Measurements from ENCODE around the gene DNMT3L. TPM values are rescaled to one million over a fixed set of nuclear protein-coding genes. Genes with fewer than 3 reads are reported as not detected.

The DNMT3L gene
- polyA plus RNA-seq (not detected in 3 replicates), polyA minus RNA-seq (not detected in 3 replicates)
- not detected for polyA plus RNA-seq (2011; ENCODE audit: low read depth)
- polyA plus RNA-seq (2011; cell fraction: cytosol; rRNA removed), result not detected in 2 replicates
- not detected in 2 replicates for polyA plus RNA-seq (2011; cell fraction: nucleus; rRNA removed)
- not detected in 2 replicates for polyA plus RNA-seq (2012; ENCODE audit: low replicate concordance)
- polyA minus RNA-seq (2011; cell fraction: cytosol; rRNA and poly(A)+ RNA removed), result not detected
- not detected in 2 replicates for polyA minus RNA-seq (2011; cell fraction: nucleus; rRNA and poly(A)+ RNA removed)

DNA sequence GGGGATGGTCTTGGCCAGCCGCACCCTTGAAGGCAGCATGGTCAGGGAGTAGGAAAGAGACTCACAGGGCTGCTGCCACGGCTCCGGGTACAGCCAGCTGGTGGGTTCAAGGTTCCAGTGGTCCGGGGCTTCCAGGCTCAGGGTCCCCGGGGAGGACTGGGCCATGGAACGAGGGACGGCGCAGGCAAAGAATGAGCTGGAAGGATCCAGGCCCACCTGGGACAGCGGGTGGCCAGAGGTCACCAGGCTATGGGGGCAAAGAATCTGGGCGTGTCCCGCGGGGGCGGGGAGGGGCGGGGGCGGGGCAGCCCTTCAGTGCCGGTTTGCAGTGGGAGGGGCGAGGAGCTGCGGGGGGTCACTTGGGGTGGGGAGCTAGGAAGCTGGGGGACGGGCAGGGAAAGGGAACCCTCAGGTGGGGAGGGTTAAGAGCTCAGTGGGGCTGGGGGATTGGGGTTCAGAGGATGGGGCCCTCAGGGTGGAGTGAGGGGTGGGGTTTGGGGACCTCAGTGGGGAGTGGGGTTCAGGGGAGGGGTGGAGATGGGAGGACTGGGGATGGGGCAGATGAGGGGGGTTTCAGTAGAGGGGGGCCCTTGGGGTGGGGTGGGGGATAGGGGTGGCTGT lies at the start of gene DNMT3L:
Gene DNMT3L, minus strand, starts transcription at position 223 of the 621 bp plus-strand sequence. CDS start 638 bp downstream, outside the sequence.
- Histone ChIP-seq H3K9me3 (ENCODE audit: control insufficient read depth, low read depth, low read length) (no peaks in the 10 kb centered on the region), H4K20me1 (ENCODE audit: control insufficient read depth, extremely low read depth, insufficient read depth, low read length) (no peaks in the 10 kb centered on the region)

DNA sequence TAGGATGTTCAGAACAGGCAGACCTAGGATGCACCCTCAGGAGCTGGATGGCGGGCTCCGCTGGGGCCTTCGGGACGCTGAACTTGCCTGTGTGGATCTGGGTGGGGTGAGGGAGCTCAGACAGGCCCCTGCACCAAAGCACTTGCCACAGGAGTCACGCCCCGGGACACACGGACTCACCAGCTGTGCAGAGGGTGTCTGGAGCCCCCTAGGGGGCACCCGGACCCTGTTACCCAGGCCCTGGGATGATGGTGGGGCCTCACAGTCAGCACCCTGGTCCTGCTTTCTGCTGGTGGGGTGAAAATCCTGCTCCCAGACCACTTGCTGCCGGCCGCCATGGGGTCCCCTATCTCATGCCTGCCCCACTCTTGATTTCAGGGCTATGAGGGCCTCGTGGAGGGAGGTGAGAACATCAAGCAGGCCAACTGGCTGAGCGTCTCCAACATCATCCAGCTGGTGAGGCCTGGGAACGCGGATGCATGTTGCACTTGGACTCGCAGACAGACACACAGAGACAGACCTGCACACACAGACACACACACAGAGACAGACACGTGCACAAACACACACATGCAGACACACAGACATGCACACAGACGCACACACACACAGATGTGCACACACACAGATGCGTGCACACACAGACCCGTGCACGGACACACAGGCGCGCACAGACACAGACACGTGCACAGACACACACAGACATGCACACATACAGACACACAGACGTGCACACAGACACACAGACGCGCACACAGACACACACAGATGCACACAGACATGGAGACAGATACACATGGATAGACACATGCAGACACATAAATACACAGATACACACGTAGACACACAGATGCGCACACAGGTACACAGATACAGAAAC lies 49.2 kb upstream of the DNMT3L start:
- peaks cover 0 to 40% of the 10 kb centered on the region in 2 experiments for H3K36me3 ChIP-seq (ENCODE audit: control insufficient read depth in 2 of 2, extremely low read depth in 1 of 2, insufficient read depth in 2 of 2, low read length in 2 of 2)

More for the DNA sequence above, at the start of gene DNMT3L:
- H3K9me1 ChIP-seq (ENCODE audit: control insufficient read depth, extremely low read depth, insufficient read depth, low read length), result no peaks in the 10 kb centered on the region
- H3K4me2 ChIP-seq (ENCODE audit: control insufficient read depth, extremely low read depth, insufficient read depth, low read depth, low read length), result no peak within 1 kb of the TSS
- no peak within 1 kb of the TSS for H3K9ac ChIP-seq (ENCODE audit: control insufficient read depth, extremely low read depth, insufficient read depth, low read length)
- no peak within 1 kb of the TSS for H3K4me3 ChIP-seq (ENCODE audit: control insufficient read depth in 2 of 3, extremely low read depth in 1 of 3, insufficient read depth in 2 of 3, low read depth in 1 of 3, low read length in 3 of 3)
- DNase-seq (ENCODE audit: low read depth, low spot score), result no peak
- dilution Hi-C loops (cut with MboI; ENCODE audit: extremely low pct_ligation_motif_present, low sequenced_read_pairs), result no loop called here
- no peak within 1 kb of the TSS for H2AFZ ChIP-seq (ENCODE audit: control insufficient read depth, low read length)
- no peaks in the 10 kb centered on the region for H3K4me1 ChIP-seq (ENCODE audit: control insufficient read depth, extremely low read depth, insufficient read depth, low read length)
- no peaks in the 10 kb centered on the region for H3K36me3 ChIP-seq (ENCODE audit: control insufficient read depth in 2 of 2, extremely low read depth in 1 of 2, insufficient read depth in 2 of 2, low read length in 2 of 2)
- FAIRE-seq, result no peak
- peaks cover 27% of the 10 kb centered on the region for H3K27me3 ChIP-seq (ENCODE audit: control insufficient read depth, extremely low read depth, insufficient read depth, low read length)
- no peaks in the 10 kb centered on the region for H3K79me2 ChIP-seq (ENCODE audit: control insufficient read depth, insufficient read depth, low read length)
- TF ChIP-seq, protein P1, sequence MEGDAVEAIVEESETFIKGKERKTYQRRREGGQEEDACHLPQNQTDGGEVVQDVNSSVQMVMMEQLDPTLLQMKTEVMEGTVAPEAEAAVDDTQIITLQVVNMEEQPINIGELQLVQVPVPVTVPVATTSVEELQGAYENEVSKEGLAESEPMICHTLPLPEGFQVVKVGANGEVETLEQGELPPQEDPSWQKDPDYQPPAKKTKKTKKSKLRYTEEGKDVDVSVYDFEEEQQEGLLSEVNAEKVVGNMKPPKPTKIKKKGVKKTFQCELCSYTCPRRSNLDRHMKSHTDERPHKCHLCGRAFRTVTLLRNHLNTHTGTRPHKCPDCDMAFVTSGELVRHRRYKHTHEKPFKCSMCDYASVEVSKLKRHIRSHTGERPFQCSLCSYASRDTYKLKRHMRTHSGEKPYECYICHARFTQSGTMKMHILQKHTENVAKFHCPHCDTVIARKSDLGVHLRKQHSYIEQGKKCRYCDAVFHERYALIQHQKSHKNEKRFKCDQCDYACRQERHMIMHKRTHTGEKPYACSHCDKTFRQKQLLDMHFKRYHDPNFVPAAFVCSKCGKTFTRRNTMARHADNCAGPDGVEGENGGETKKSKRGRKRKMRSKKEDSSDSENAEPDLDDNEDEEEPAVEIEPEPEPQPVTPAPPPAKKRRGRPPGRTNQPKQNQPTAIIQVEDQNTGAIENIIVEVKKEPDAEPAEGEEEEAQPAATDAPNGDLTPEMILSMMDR (optimal IDR thresholded peaks at IDR 0.05 in 1 of 3, IDR thresholded peaks at IDR 0.05 in 1 of 3, conservative IDR thresholded peaks at IDR 0.05 in 1 of 3; ENCODE audit: extremely low read depth in 1 of 3, insufficient read depth in 2 of 3, low read length in 3 of 3), result no peak
- TF ChIP-seq EZH2 (IDR thresholded peaks at IDR 0.05; ENCODE audit: low read length), result no peak
- H3K27ac ChIP-seq (ENCODE audit: control insufficient read depth, insufficient read depth, low read length), result no peak within 1 kb of the TSS

More for the DNA sequence above, 49.2 kb upstream of the DNMT3L start:
- FAIRE-seq, result no peak
- Histone ChIP-seq H3K9me1 (ENCODE audit: control insufficient read depth, extremely low read depth, insufficient read depth, low read length) (no peaks in the 10 kb centered on the region), H3K4me1 (ENCODE audit: control insufficient read depth, extremely low read depth, insufficient read depth, low read length) (peaks cover 3% of the 10 kb centered on the region), H3K9ac (ENCODE audit: control insufficient read depth, extremely low read depth, insufficient read depth, low read length) (no peak overlapping the region), H3K27me3 (ENCODE audit: control insufficient read depth, extremely low read depth, insufficient read depth, low read length) (no peaks in the 10 kb centered on the region), H3K9me3 (ENCODE audit: control insufficient read depth, low read depth, low read length) (no peaks in the 10 kb centered on the region), H3K4me2 (ENCODE audit: control insufficient read depth, extremely low read depth, insufficient read depth, low read depth, low read length) (no peak overlapping the region), H3K27ac (ENCODE audit: control insufficient read depth, insufficient read depth, low read length) (no peak overlapping the region), H2AFZ (ENCODE audit: control insufficient read depth, low read length) (no peak overlapping the region), H3K79me2 (ENCODE audit: control insufficient read depth, insufficient read depth, low read length) (peaks cover under 1% of the 10 kb centered on the region), H4K20me1 (ENCODE audit: control insufficient read depth, extremely low read depth, insufficient read depth, low read length) (no peaks in the 10 kb centered on the region), H3K4me3 (ENCODE audit: control insufficient read depth in 2 of 3, extremely low read depth in 1 of 3, insufficient read depth in 2 of 3, low read depth in 1 of 3, low read length in 3 of 3) (no peak overlapping the region)
- no peak for DNase-seq (ENCODE audit: low read depth, low spot score)
- TF ChIP-seq, protein P1 (optimal IDR thresholded peaks at IDR 0.05 in 1 of 3, IDR thresholded peaks at IDR 0.05 in 1 of 3, conservative IDR thresholded peaks at IDR 0.05 in 1 of 3; ENCODE audit: extremely low read depth in 1 of 3, insufficient read depth in 2 of 3, low read length in 3 of 3), result no peak
- no peak for TF ChIP-seq EZH2 (IDR thresholded peaks at IDR 0.05; ENCODE audit: low read length)
- dilution Hi-C loops (cut with MboI; ENCODE audit: extremely low pct_ligation_motif_present, low sequenced_read_pairs), result no loop called here
